ENCODE data around the gene TMEM186. TPM values are rescaled to one million over a fixed set of nuclear protein-coding genes. Genes with fewer than 3 reads are reported as not detected.

Gene TMEM186
- total RNA-seq, 1 donor from 2014 or later = 10.6 TPM

DNA sequence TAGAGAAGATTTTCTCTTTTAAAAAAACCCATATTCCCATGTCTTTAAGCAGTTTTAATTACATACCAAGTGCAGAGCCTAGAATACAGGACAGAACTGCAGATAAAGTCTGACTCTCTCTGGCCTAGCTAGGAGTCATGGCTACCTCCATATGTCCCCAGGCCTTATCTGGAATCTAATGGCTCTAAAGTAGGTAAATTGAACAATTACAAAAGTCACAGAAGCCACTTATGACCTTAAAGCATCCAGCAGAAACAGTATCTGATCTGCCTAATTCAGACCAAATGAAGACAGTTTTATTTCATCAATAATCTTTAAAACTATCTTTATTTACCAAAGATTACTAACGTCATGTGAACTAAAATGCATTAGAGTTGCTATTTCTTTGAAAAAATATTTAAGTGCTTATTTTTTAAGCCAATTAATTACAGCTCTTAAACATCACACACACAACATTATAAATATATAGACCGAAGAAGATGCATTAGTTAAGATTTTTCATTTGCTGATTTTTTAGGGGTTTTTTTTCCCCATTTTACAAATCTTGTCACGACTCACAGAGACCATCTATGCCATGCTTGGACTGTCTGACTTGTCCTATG, 28.9 kb upstream of the TMEM186 start:
- ATAC-seq (ENCODE audit: low read depth) (no peak), DNase-seq (no peak)
- no peak overlapping the region for H3K4me3 Mint-ChIP-seq
- CTCF ChIA-PET = no interaction called here
- peaks cover 9% of the 10 kb centered on the region for H3K4me1 Mint-ChIP-seq
- H3K36me3 Mint-ChIP-seq (ENCODE audit: low read depth) = peaks cover 62% of the 10 kb centered on the region
- no peaks in the 10 kb centered on the region for H3K27me3 Mint-ChIP-seq
- TF ChIP-seq, protein P1, sequence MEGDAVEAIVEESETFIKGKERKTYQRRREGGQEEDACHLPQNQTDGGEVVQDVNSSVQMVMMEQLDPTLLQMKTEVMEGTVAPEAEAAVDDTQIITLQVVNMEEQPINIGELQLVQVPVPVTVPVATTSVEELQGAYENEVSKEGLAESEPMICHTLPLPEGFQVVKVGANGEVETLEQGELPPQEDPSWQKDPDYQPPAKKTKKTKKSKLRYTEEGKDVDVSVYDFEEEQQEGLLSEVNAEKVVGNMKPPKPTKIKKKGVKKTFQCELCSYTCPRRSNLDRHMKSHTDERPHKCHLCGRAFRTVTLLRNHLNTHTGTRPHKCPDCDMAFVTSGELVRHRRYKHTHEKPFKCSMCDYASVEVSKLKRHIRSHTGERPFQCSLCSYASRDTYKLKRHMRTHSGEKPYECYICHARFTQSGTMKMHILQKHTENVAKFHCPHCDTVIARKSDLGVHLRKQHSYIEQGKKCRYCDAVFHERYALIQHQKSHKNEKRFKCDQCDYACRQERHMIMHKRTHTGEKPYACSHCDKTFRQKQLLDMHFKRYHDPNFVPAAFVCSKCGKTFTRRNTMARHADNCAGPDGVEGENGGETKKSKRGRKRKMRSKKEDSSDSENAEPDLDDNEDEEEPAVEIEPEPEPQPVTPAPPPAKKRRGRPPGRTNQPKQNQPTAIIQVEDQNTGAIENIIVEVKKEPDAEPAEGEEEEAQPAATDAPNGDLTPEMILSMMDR (IDR thresholded peaks at IDR 0.05) = no peak
- H3K9me3 Mint-ChIP-seq = no peaks in the 10 kb centered on the region
- intact Hi-C loops (cut with micrococcal nuclease) = no loop called here
- H3K27ac Mint-ChIP-seq = no peak overlapping the region
- POLR2A ChIA-PET = interaction anchor here (0.5 kb wide), 1 partner anchor 109 kb away, joined by 6 read pairs; no protein-coding TSS in a partner anchor

DNA sequence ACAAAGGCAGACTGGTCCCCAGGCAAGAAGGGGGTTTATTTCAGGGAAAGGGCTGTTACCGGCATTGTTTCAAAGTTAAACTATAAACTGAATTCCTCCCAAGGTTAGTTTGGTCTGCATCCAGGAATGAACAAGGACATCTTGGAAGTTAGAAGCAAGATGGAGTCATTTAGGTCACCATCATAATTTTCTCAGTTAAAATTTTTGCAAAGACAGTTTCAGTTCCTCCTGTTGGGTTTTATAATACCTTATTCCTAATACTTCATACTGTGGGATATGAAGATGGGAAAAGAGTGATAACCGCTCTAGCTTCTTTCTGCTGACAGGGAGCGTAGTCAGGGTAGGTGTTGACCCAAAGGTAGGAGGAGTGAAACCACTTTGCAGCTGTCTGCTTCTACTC, 25.0 kb upstream of the TMEM186 start:
- POLR2A ChIA-PET = no interaction called here
- DNase-seq (no peak), ATAC-seq (ENCODE audit: low read depth) (no peak)
- TF ChIP-seq, protein P1 (IDR thresholded peaks at IDR 0.05) = no peak
- Mint-ChIP-seq H3K27ac (no peak overlapping the region), H3K36me3 (ENCODE audit: low read depth) (peaks cover 64% of the 10 kb centered on the region), H3K4me1 (peaks cover 20% of the 10 kb centered on the region), H3K4me3 (no peak overlapping the region), H3K27me3 (no peaks in the 10 kb centered on the region), H3K9me3 (no peaks in the 10 kb centered on the region)
- CTCF ChIA-PET = no interaction called here
- intact Hi-C loops (cut with micrococcal nuclease) = no loop called here

DNA sequence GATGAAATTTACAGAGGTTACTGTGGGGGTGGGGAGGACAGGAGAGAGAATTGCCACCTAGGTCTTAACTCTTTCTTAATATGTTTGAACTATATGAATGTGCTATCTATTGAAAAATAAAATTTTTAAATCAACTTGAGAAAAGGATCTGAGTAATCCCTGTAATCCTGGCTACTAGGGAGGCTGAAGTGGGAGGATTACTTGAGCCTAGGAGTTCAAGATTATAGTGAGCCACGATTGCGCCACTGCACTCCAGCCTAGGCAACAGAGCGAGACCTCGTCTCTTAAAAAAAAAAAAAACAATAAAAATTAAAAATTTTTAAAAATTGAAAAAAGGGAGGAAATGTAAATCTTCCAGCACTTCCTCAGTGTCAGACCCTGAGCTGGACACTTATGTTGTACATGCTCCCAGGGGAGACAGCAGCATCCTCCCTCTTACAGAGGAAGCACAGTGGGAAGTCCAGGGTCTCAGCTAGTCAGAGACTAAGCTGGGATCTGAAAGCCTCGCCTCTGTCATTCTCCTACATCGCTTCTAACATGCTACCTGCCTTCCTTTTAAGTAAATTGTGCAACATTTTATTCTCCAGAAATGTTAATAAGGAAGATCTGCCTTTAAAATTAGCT, 22.1 kb upstream of the TMEM186 start:
- H3K27me3 Mint-ChIP-seq = no peaks in the 10 kb centered on the region
- H3K36me3 Mint-ChIP-seq (ENCODE audit: low read depth) = peaks cover 74% of the 10 kb centered on the region
- CTCF ChIA-PET = interaction anchor here (0.9 to 1.3 kb wide), 2 partner anchors 9 to 61 kb away, joined by 4 read pairs; no protein-coding TSS in a partner anchor
- H3K4me1 Mint-ChIP-seq = peaks cover 22% of the 10 kb centered on the region
- intact Hi-C loops (cut with micrococcal nuclease) = no loop called here
- ATAC-seq (ENCODE audit: low read depth) (peak; percentile 15), DNase-seq (no peak)
- no peaks in the 10 kb centered on the region for H3K9me3 Mint-ChIP-seq
- H3K4me3 Mint-ChIP-seq = no peak overlapping the region
- H3K27ac Mint-ChIP-seq = peak overlapping the region; percentile 52
- POLR2A ChIA-PET = interaction anchor here (0.5 to 2.3 kb wide), 5 partner anchors 17 to 198 kb away, joined by 3 to 10 read pairs (median 3); no protein-coding TSS in a partner anchor
- TF ChIP-seq, protein P1 (IDR thresholded peaks at IDR 0.05) = no peak

DNA sequence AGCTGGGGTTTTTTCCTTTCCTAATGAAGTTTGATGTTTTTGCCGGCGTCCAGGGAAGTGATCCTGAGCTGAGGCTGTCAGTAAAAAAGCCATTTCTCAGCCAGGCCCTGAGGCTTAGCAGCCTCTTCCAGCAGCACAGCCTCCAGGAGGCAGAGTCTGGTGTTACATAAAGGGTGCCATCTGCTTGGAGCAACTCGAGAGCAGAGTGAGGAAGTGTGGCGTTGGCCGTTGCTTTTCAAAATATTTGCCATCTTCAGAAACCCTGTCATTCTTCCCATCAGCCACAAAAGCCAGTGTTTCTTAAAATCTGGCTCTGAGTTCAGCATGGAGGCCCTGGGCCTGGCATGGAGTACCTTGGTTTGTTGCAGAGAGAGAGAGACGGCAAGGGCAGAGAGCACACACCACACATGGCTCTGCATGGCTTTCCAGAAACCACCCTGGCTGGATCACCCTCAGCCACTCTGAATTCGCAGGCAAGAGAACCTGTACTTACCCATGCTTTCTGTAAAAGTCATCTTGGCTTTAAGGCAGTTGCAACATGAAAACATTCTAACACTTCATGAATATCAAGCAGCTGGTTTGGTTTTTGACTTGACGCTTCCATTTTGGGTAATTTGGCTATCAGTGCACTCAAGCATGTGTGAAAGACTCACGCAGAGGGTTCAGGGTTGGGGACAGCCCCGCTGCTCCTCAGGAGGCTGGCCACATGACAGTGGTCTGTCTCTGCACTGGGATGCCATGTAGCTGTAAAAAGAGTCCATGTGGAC, 21.2 kb upstream of the TMEM186 start:
- peak overlapping the region; percentile 52 for H3K27ac Mint-ChIP-seq
- TF ChIP-seq, protein P1 (IDR thresholded peaks at IDR 0.05) = no peak
- H3K4me1 Mint-ChIP-seq = peaks cover 22% of the 10 kb centered on the region
- no peak overlapping the region for H3K4me3 Mint-ChIP-seq
- peaks cover 76% of the 10 kb centered on the region for H3K36me3 Mint-ChIP-seq (ENCODE audit: low read depth)
- DNase-seq (no peak), ATAC-seq (ENCODE audit: low read depth) (peak; percentile 93)
- intact Hi-C loops (cut with micrococcal nuclease) = no loop called here
- ChIA-PET CTCF (interaction anchor here (0.9 kb wide), 1 partner anchor 61 kb away, joined by 4 read pairs; no protein-coding TSS in a partner anchor), POLR2A (interaction anchor here (0.5 to 2.3 kb wide), 5 partner anchors 16 to 237 kb away, joined by 3 to 10 read pairs (median 3); partner anchors contain the start of gene CARHSP1)
- H3K27me3 Mint-ChIP-seq = no peaks in the 10 kb centered on the region
- no peaks in the 10 kb centered on the region for H3K9me3 Mint-ChIP-seq

All from activated B cell treated with CpG ODN at 0.5 μM for 24 hours (primary cell).